Smooth muscle cell (in vitro differentiated cells): Measurements from ENCODE around the gene MOG. TPM values are rescaled to one million over a fixed set of nuclear protein-coding genes. Genes with fewer than 3 reads are reported as not detected.

Experiments used
- DNase-seq: peaks from one replicate; lab custom pipeline; 2025; ENCODE audit not compliant: unreplicated experiment; lab: John Stamatoyannopoulos, UW
- H2AFZ ChIP-seq: fragments of 200-600 bp; sonication (generic); 2 replicates; pipeline ENCODE4 v1.6.0; 2016; ENCODE audit warnings: antibody characterized with exemption, low read depth, mild to moderate bottlenecking
- H3F3A ChIP-seq: fragments of 200-600 bp; sonication (generic); 2 replicates; pipeline ENCODE4 v1.6.0; 2017; ENCODE audit warnings: antibody characterized with exemption, low read depth
- H3K27ac ChIP-seq: fragments of 200-600 bp; sonication (generic); 2 replicates; pipeline ENCODE4 v1.5.1; 2016; ENCODE audit warnings: low read depth, mild to moderate bottlenecking
- H3K27me3 ChIP-seq: fragments of 200-600 bp; sonication (generic); 2 replicates; pipeline ENCODE4 v1.6.1; 2016; ENCODE audit warnings: low read depth, mild to moderate bottlenecking
- H3K36me3 ChIP-seq: fragments of 200-600 bp; sonication (generic); 2 replicates; pipeline ENCODE4 v1.5.1; 2016; ENCODE audit warnings: low read depth
- H3K4me1 ChIP-seq: fragments of 200-600 bp; sonication (generic); 2 replicates; pipeline ENCODE4 v1.5.1; 2016; ENCODE audit warnings: low read depth
- H3K4me2 ChIP-seq: fragments of 200-600 bp; sonication (generic); 2 replicates; pipeline ENCODE4 v1.6.0; 2016; ENCODE audit warnings: mild to moderate bottlenecking
- H3K4me3 ChIP-seq: fragments of 200-600 bp; sonication (generic); 2 replicates; pipeline ENCODE4 v1.5.1; 2016; ENCODE audit warnings: mild to moderate bottlenecking
- H3K79me2 ChIP-seq: fragments of 200-600 bp; sonication (generic); 2 replicates; pipeline ENCODE4 v1.6.0; 2016; ENCODE audit warnings: low read depth, mild to moderate bottlenecking
- H3K9ac ChIP-seq: fragments of 200-600 bp; sonication (generic); 2 replicates; pipeline ENCODE4 v1.6.0; 2016; ENCODE audit warnings: low read depth
- H3K9me3 ChIP-seq: fragments of 200-600 bp; sonication (generic); replicated peaks from 2 replicates; pipeline ENCODE4 v1.5.1; 2016; ENCODE audit warnings: low read depth
- H4K20me1 ChIP-seq: fragments of 200-600 bp; sonication (generic); 2 replicates; pipeline ENCODE4 v1.6.0; 2016; ENCODE audit warnings: low read depth
- CTCF ChIP-seq: fragments of 200-600 bp; sonication (generic); IDR thresholded peaks from 2 replicates; pipeline ENCODE4 v1.5.1; 2017; ENCODE audit warnings: borderline replicate concordance, mild to moderate bottlenecking, antibody characterized with exemption; ENCODE audit not compliant: insufficient read depth, poor library complexity, severe bottlenecking
- WGBS: methylation state at CpG from one replicate; pipeline ENCODE4 v1.1.7; 2016; ENCODE audit warnings: low lambda C conversion rate; 5-methylcytosine and 5-hydroxymethylcytosine counted together
- polyA plus RNA-seq: library from polyadenylated mRNA; unstranded; fragments of >200 nt; fragmentation: Nextera tagmentation; extraction: Ambion mirVana; gene quantifications from 2 replicates; pipeline ENCODE4 v1.2.1, GENCODE V29; 2016
- total RNA-seq: library from RNA; depleted of rRNA; stranded (reverse); fragments of >200 nt; gene quantifications from 2 replicates; pipeline ENCODE4 v1.2.3, GENCODE V29; 2014

The MOG gene
- total and polyA plus RNA-seq, 2 experiments from 2014 or later: not detected

GRCh38 chr6:29663300-29664042, 6.6 kb downstream of the MOG start:
- no peaks in the 10 kb centered on the region for H3K36me3 ChIP-seq
- H3K4me3 ChIP-seq: no peak overlapping the region
- no peaks in the 10 kb centered on the region for H3K79me2 ChIP-seq
- H3F3A ChIP-seq: no peaks in the 10 kb centered on the region
- H3K4me1 ChIP-seq: peaks cover 13% of the 10 kb centered on the region
- peaks cover 64% of the 10 kb centered on the region for H3K27me3 ChIP-seq
- 50% methylated on average over 5 of the region's 5 CpGs for WGBS
- no peak overlapping the region for H2AFZ ChIP-seq
- no peak for TF ChIP-seq CTCF
- no peaks in the 10 kb centered on the region for H4K20me1 ChIP-seq
- DNase-seq: no peak
- H3K9me3 ChIP-seq: no peaks in the 10 kb centered on the region
- no peak overlapping the region for H3K4me2 ChIP-seq
- no peak overlapping the region for H3K9ac ChIP-seq
- no peak overlapping the region for H3K27ac ChIP-seq

GRCh38 chr6:29665942-29666825, 9.3 kb downstream of the MOG start:
- no peak overlapping the region for H3K27ac ChIP-seq
- WGBS: 48% methylated on average over 8 of the region's 8 CpGs
- no peak overlapping the region for H2AFZ ChIP-seq
- peaks cover 13% of the 10 kb centered on the region for H3K4me1 ChIP-seq
- H3K36me3 ChIP-seq: no peaks in the 10 kb centered on the region
- TF ChIP-seq CTCF: no peak
- H4K20me1 ChIP-seq: no peaks in the 10 kb centered on the region
- no peak overlapping the region for H3K4me2 ChIP-seq
- DNase-seq: no peak
- no peaks in the 10 kb centered on the region for H3K9me3 ChIP-seq
- H3K9ac ChIP-seq: no peak overlapping the region
- H3K27me3 ChIP-seq: peaks cover 75% of the 10 kb centered on the region
- H3F3A ChIP-seq: no peaks in the 10 kb centered on the region
- no peaks in the 10 kb centered on the region for H3K79me2 ChIP-seq
- H3K4me3 ChIP-seq: no peak overlapping the region

GRCh38 chr6:29666826-29667130, 9.9 kb downstream of the MOG start:
- no peaks in the 10 kb centered on the region for H3F3A ChIP-seq
- 50% methylated on average over 1 of the region's 1 CpG for WGBS
- H3K27ac ChIP-seq: no peak overlapping the region
- no peak overlapping the region for H3K9ac ChIP-seq
- no peak overlapping the region for H3K4me3 ChIP-seq
- H3K9me3 ChIP-seq: no peaks in the 10 kb centered on the region
- TF ChIP-seq CTCF: no peak
- no peak overlapping the region for H2AFZ ChIP-seq
- DNase-seq: no peak
- no peak overlapping the region for H3K4me2 ChIP-seq
- no peaks in the 10 kb centered on the region for H4K20me1 ChIP-seq
- peaks cover 75% of the 10 kb centered on the region for H3K27me3 ChIP-seq
- no peaks in the 10 kb centered on the region for H3K79me2 ChIP-seq
- H3K4me1 ChIP-seq: peaks cover 13% of the 10 kb centered on the region
- H3K36me3 ChIP-seq: no peaks in the 10 kb centered on the region
